ENCODE measurements around the gene SEMA4C. TPM values are rescaled to one million over a fixed set of nuclear protein-coding genes. Genes with fewer than 3 reads are reported as not detected.

The SEMA4C gene
- polyA plus RNA-seq, 1 donor from 2014 or later: 88.7 TPM

DNA sequence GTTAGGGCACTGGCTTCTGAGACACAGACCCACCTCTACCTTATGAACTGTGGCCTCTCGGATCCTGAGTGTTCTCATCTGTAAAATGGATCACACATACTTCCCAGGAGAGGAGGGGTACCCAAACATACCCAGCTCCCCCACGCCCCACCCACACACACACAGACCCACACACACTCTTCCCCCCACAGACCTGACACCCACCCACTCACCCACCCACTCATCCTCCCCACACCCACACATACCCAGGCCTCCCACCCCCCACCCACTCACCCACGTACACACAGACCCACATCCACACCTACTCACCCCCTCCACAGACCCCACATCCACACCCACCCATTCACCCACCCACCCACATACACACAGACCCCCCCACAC lies 24.3 kb upstream of the SEMA4C start:
- no peaks in the 10 kb centered on the region for H3K36me3 ChIP-seq (ENCODE audit: insufficient read depth, low read length)
- H3K27ac ChIP-seq (ENCODE audit: low read length): no peak overlapping the region
- H3K79me2 ChIP-seq (replicated peaks; ENCODE audit: insufficient read depth, low read length): no peaks in the 10 kb centered on the region
- H3K4me3 ChIP-seq (ENCODE audit: low read length): no peak overlapping the region
- H3F3A ChIP-seq (ENCODE audit: insufficient read depth, low read length, poor library complexity, severe bottlenecking): no peaks in the 10 kb centered on the region
- no peak overlapping the region for H2AFZ ChIP-seq (ENCODE audit: low read depth, low read length)
- H3K4me2 ChIP-seq (ENCODE audit: low read length): no peak overlapping the region
- no peaks in the 10 kb centered on the region for H3K27me3 ChIP-seq (ENCODE audit: insufficient read depth, low read depth, low read length)
- TF ChIP-seq EP300 (conservative IDR thresholded peaks at IDR 0.05; ENCODE audit: poor library complexity, severe bottlenecking) (no peak), RAD21 (conservative IDR thresholded peaks at IDR 0.05) (no peak), EZH2 (IDR thresholded peaks at IDR 0.05; ENCODE audit: borderline replicate concordance, insufficient read depth, low read length, poor library complexity, severe bottlenecking) (no peak), POLR2AphosphoS5 (IDR thresholded peaks at IDR 0.05) (no peak)
- H4K20me1 ChIP-seq (ENCODE audit: insufficient read depth): no peaks in the 10 kb centered on the region
- H3K9me3 ChIP-seq (ENCODE audit: low read length): no peaks in the 10 kb centered on the region
- H3K9me2 ChIP-seq (ENCODE audit: insufficient read depth, low read length): no peaks in the 10 kb centered on the region
- no peak overlapping the region for H3K9ac ChIP-seq (ENCODE audit: low read length)

DNA sequence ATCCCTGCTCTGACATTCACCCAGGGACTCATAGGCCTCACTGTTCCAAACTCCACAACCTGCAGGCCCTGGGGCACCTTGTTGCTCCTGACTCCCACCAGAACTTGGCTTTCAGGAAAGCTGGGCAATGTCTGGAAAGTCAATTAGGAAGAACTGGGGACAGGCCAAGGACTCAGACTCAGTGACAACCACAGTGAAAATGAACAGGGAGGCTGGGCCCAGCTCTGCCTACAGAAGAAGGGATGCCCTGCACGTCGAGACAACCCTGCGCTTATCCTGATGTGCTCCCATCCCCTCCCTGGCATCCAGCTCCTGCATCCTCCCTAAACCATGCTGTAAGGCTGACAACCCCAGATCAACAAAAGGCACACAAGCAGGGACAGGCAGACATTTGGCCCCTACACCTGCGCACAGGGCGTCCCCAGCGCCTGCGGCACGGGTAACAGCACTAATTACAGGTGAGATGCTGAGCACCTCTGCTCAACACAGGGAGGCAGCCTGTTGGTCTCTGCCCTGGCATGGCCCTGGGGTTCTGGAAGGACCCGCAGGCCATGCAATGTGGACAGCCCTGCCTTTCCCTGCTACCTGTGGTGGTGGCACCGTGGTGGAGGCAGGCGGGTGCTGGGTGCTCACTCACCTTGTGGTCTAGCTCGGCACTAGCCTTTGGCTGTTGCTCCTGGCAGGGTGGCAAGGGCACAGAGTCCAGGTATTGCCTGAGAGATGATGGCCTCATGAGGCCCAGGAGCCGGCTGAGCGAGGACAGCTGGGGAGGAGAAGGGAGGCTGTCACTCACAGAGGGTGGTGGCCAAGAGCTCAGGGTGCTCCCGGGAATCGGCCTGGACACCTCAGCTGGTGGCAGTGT lies 23.6 kb upstream of the SEMA4C start:
- TF ChIP-seq, protein P1, sequence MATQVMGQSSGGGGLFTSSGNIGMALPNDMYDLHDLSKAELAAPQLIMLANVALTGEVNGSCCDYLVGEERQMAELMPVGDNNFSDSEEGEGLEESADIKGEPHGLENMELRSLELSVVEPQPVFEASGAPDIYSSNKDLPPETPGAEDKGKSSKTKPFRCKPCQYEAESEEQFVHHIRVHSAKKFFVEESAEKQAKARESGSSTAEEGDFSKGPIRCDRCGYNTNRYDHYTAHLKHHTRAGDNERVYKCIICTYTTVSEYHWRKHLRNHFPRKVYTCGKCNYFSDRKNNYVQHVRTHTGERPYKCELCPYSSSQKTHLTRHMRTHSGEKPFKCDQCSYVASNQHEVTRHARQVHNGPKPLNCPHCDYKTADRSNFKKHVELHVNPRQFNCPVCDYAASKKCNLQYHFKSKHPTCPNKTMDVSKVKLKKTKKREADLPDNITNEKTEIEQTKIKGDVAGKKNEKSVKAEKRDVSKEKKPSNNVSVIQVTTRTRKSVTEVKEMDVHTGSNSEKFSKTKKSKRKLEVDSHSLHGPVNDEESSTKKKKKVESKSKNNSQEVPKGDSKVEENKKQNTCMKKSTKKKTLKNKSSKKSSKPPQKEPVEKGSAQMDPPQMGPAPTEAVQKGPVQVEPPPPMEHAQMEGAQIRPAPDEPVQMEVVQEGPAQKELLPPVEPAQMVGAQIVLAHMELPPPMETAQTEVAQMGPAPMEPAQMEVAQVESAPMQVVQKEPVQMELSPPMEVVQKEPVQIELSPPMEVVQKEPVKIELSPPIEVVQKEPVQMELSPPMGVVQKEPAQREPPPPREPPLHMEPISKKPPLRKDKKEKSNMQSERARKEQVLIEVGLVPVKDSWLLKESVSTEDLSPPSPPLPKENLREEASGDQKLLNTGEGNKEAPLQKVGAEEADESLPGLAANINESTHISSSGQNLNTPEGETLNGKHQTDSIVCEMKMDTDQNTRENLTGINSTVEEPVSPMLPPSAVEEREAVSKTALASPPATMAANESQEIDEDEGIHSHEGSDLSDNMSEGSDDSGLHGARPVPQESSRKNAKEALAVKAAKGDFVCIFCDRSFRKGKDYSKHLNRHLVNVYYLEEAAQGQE (IDR thresholded peaks at IDR 0.05; ENCODE audit: borderline replicate concordance): no peak
- TF ChIP-seq EZH2 (IDR thresholded peaks at IDR 0.05; ENCODE audit: borderline replicate concordance, insufficient read depth, low read length, poor library complexity, severe bottlenecking) (no peak), MXI1 (conservative IDR thresholded peaks at IDR 0.05; ENCODE audit: poor library complexity, severe bottlenecking) (no peak), POLR2AphosphoS5 (IDR thresholded peaks at IDR 0.05) (no peak), EP300 (conservative IDR thresholded peaks at IDR 0.05; ENCODE audit: poor library complexity, severe bottlenecking) (no peak), RAD21 (conservative IDR thresholded peaks at IDR 0.05) (no peak), TAF1 (IDR thresholded peaks at IDR 0.05; ENCODE audit: low read depth) (no peak), SMC3 (conservative IDR thresholded peaks at IDR 0.05; ENCODE audit: poor library complexity) (no peak)
- TF ChIP-seq, protein P2, sequence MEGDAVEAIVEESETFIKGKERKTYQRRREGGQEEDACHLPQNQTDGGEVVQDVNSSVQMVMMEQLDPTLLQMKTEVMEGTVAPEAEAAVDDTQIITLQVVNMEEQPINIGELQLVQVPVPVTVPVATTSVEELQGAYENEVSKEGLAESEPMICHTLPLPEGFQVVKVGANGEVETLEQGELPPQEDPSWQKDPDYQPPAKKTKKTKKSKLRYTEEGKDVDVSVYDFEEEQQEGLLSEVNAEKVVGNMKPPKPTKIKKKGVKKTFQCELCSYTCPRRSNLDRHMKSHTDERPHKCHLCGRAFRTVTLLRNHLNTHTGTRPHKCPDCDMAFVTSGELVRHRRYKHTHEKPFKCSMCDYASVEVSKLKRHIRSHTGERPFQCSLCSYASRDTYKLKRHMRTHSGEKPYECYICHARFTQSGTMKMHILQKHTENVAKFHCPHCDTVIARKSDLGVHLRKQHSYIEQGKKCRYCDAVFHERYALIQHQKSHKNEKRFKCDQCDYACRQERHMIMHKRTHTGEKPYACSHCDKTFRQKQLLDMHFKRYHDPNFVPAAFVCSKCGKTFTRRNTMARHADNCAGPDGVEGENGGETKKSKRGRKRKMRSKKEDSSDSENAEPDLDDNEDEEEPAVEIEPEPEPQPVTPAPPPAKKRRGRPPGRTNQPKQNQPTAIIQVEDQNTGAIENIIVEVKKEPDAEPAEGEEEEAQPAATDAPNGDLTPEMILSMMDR (IDR thresholded peaks at IDR 0.05; ENCODE audit: poor library complexity, severe bottlenecking): no peak
- H4K20me1 ChIP-seq (ENCODE audit: insufficient read depth): no peaks in the 10 kb centered on the region
- H2AFZ ChIP-seq (ENCODE audit: low read depth, low read length): no peak overlapping the region
- H3K9ac ChIP-seq (ENCODE audit: low read length): no peak overlapping the region
- no peaks in the 10 kb centered on the region for H3K27me3 ChIP-seq (ENCODE audit: insufficient read depth, low read depth, low read length)
- H3K9me2 ChIP-seq (ENCODE audit: insufficient read depth, low read length): no peaks in the 10 kb centered on the region
- no peaks in the 10 kb centered on the region for H3F3A ChIP-seq (ENCODE audit: insufficient read depth, low read length, poor library complexity, severe bottlenecking)
- H3K9me3 ChIP-seq (ENCODE audit: low read length): no peaks in the 10 kb centered on the region
- no peak overlapping the region for H3K27ac ChIP-seq (ENCODE audit: low read length)
- no peak overlapping the region for H3K4me3 ChIP-seq (ENCODE audit: low read length)
- H3K4me2 ChIP-seq (ENCODE audit: low read length): no peak overlapping the region
- H3K36me3 ChIP-seq (ENCODE audit: insufficient read depth, low read length): no peaks in the 10 kb centered on the region
- H3K79me2 ChIP-seq (replicated peaks; ENCODE audit: insufficient read depth, low read length): no peaks in the 10 kb centered on the region

Measured in neural cell (in vitro differentiated cells).